SKM-1 (cell line): ENCODE data around the gene PLOD2.

Experiments used
- DNase-seq: peaks from one replicate; lab custom pipeline; 2025; ENCODE audit not compliant: unreplicated experiment; lab: John Stamatoyannopoulos, UW

The PLOD2 gene

GRCh38 chr3:146101538-146101937 lies 59.4 kb downstream of the PLOD2 start:
- DNase-seq, result no peak

- no peak for DNase-seq
These were observed 60.0 kb downstream of the PLOD2 start for GRCh38 chr3:146100825-146101444.

- no peak for DNase-seq
These were observed 60.8 kb downstream of the PLOD2 start for GRCh38 chr3:146100180-146100579.

GRCh38 chr3:146099316-146099715 lies 61.7 kb downstream of the PLOD2 start:
- no peak for DNase-seq

- no peak for DNase-seq
These were observed 67.1 kb downstream of the PLOD2 start for GRCh38 chr3:146093896-146094295.

- DNase-seq, result no peak
These were observed 68.8 kb downstream of the PLOD2 start for GRCh38 chr3:146092230-146092629.

- DNase-seq, result no peak
These were observed 69.6 kb downstream of the PLOD2 start for GRCh38 chr3:146091397-146091796.

- DNase-seq, result no peak
These were observed 70.5 kb downstream of the PLOD2 start for GRCh38 chr3:146090521-146090920.

GRCh38 chr3:146088840-146089239 lies 72.1 kb downstream of the PLOD2 start:
- DNase-seq, result no peak

GRCh38 chr3:146087116-146087515 lies 73.9 kb downstream of the PLOD2 start:
- DNase-seq, result no peak

- DNase-seq, result no peak
These were observed 74.8 kb downstream of the PLOD2 start for GRCh38 chr3:146086211-146086610.

GRCh38 chr3:146085678-146086077 lies 75.3 kb downstream of the PLOD2 start:
- no peak for DNase-seq

GRCh38 chr3:146080578-146080977 lies 80.4 kb downstream of the PLOD2 start:
- no peak for DNase-seq

- DNase-seq, result no peak
These were observed 83.0 kb downstream of the PLOD2 start for GRCh38 chr3:146078031-146078430.

GRCh38 chr3:146077181-146077580 lies 83.8 kb downstream of the PLOD2 start:
- DNase-seq, result no peak

GRCh38 chr3:146072824-146073223 lies 88.2 kb downstream of the PLOD2 start:
- no peak for DNase-seq

- DNase-seq, result no peak
These were observed 88.9 kb downstream of the PLOD2 start for GRCh38 chr3:146072061-146072460.

- DNase-seq, result no peak
These were observed 89.4 kb downstream of the PLOD2 start for GRCh38 chr3:146071632-146072031.

- DNase-seq, result no peak
These were observed 93.9 kb downstream of the PLOD2 start for GRCh38 chr3:146067048-146067447.

GRCh38 chr3:146065573-146066006 lies 95.4 kb downstream of the PLOD2 start:
- DNase-seq, result no peak

- no peak for DNase-seq
These were observed 102.7 kb downstream of the PLOD2 start for GRCh38 chr3:146058241-146058640.

GRCh38 chr3:146052791-146053310 lies 108.1 kb downstream of the PLOD2 start:
- DNase-seq, result no peak
